Right atrium auricular region (tissue), 2 donors: ENCODE measurements around the gene C8A. TPM values are rescaled to one million over a fixed set of nuclear protein-coding genes. Genes with fewer than 3 reads are reported as not detected.

Experiments
- DNase-seq: peaks from one replicate; pipeline ENCODE4 v3.0.0-alpha.2; 2019; ENCODE audit warnings: low spot score
- H3K27ac ChIP-seq, 2 donors: fragments of 200-600 bp; sonication (generic); 1 replicate in 1 of 2; 2 replicates in 1 of 2; pipeline ENCODE4 v1.5.1; 2016 to 2019
- H3K27me3 ChIP-seq, 2 donors: fragments of 200-600 bp; sonication (generic); one replicate each; pipeline versions ENCODE4 v1.5.1 to v1.6.0; 2017 to 2019
- H3K36me3 ChIP-seq: fragments of 200-600 bp; sonication (generic); one replicate; pipeline ENCODE4 v1.5.1; 2016
- H3K4me1 ChIP-seq, 2 donors: fragments of 200-600 bp; sonication (generic); one replicate each; pipeline versions ENCODE4 v1.5.1 to v1.6.0; 2017 to 2019
- H3K4me3 ChIP-seq, 2 donors: fragments of 200-600 bp; sonication (generic); 1 replicate in 1 of 2; 2 replicates in 1 of 2; pipeline ENCODE4 v1.5.1; 2017 to 2019; ENCODE audit warnings: mild to moderate bottlenecking in 1 of 2, moderate library complexity in 1 of 2
- H3K9me3 ChIP-seq, 2 donors: fragments of 200-600 bp; sonication (generic); one replicate each; pipeline ENCODE4 v1.5.1; 2019
- total RNA-seq, 2 donors: library from RNA; depleted of rRNA; stranded (reverse); fragments of >200 nt; gene quantifications; one replicate each; pipeline ENCODE4 v1.1.0, GENCODE V29; 2016
- TF ChIP-seq, protein P1 (sequence below), 2 donors: fragments of 200-600 bp; sonication (generic); IDR thresholded peaks; one replicate each; pipeline ENCODE4 v1.5.1; 2019; ENCODE audit warnings: antibody characterized with exemption in 2 of 2

Gene C8A
- total RNA-seq, 2 donors from 2014 or later, result not detected

DNA sequence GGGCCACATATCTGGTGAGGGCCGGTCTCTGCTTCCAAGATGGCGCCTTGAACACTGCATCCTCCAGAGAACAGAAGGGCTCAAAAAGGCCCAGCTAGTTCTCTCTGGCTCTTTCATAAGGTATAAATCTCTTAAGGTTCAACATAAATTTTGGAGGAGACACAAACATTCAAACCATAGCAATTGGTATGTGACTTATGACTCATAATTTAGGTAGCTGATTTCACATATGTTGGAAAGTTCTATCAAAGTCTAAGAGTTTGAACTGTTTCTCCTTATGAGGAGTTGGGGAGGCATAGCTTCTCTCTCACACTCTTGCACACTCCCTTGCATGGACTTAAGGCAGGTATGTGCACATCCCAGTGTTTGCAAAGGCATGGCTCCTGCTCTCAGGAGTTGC is 30.3 kb upstream of the C8A start:
- H3K9me3 ChIP-seq, result no peaks in the 10 kb centered on the region
- no peak for DNase-seq
- H3K36me3 ChIP-seq, result no peaks in the 10 kb centered on the region
- H3K4me3 ChIP-seq, result no peak overlapping the region
- peaks cover 0 to 15% of the 10 kb centered on the region in 2 donors for H3K4me1 ChIP-seq
- no peak overlapping the region for H3K27ac ChIP-seq
- TF ChIP-seq, protein P1, sequence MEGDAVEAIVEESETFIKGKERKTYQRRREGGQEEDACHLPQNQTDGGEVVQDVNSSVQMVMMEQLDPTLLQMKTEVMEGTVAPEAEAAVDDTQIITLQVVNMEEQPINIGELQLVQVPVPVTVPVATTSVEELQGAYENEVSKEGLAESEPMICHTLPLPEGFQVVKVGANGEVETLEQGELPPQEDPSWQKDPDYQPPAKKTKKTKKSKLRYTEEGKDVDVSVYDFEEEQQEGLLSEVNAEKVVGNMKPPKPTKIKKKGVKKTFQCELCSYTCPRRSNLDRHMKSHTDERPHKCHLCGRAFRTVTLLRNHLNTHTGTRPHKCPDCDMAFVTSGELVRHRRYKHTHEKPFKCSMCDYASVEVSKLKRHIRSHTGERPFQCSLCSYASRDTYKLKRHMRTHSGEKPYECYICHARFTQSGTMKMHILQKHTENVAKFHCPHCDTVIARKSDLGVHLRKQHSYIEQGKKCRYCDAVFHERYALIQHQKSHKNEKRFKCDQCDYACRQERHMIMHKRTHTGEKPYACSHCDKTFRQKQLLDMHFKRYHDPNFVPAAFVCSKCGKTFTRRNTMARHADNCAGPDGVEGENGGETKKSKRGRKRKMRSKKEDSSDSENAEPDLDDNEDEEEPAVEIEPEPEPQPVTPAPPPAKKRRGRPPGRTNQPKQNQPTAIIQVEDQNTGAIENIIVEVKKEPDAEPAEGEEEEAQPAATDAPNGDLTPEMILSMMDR (IDR thresholded peaks at IDR 0.05), result no peak
- no peaks in the 10 kb centered on the region for H3K27me3 ChIP-seq

DNA sequence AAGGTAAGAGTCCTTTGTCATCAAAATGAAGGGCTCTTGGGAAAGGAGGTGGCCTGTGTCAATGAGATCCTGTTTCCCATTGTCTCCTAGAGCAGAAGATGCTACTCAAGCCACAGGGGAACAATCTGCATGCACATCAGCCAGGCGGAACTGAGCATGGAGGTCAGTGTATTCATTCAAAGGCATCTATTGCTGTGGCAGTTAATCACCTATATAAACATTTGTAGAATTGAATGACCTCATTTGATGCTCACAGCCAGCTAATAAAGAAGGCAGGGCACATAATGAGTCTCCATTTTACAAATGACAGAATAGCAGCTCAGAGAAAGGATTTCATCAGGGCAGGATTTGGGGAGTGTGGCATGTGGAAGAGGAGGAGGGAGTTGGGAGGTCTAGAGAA is 29.7 kb upstream of the C8A start:
- Histone ChIP-seq H3K9me3 (no peaks in the 10 kb centered on the region), H3K4me3 (no peak overlapping the region), H3K36me3 (no peaks in the 10 kb centered on the region), H3K27ac (no peak overlapping the region), H3K27me3 (no peaks in the 10 kb centered on the region), H3K4me1 (peaks cover 0 to 10% of the 10 kb centered on the region in 2 donors)
- no peak for DNase-seq
- TF ChIP-seq, protein P1 (IDR thresholded peaks at IDR 0.05), result no peak

- TF ChIP-seq, protein P1 (IDR thresholded peaks at IDR 0.05), result no peak
- Histone ChIP-seq H3K27ac (no peak overlapping the region), H3K9me3 (no peaks in the 10 kb centered on the region), H3K27me3 (no peaks in the 10 kb centered on the region), H3K4me1 (peaks cover 0 to 10% of the 10 kb centered on the region in 2 donors), H3K36me3 (no peaks in the 10 kb centered on the region), H3K4me3 (no peak overlapping the region)
- DNase-seq, result no peak
Measured at GRCh38 chr1:56825436-56825835, 29.2 kb upstream of the C8A start.

DNA sequence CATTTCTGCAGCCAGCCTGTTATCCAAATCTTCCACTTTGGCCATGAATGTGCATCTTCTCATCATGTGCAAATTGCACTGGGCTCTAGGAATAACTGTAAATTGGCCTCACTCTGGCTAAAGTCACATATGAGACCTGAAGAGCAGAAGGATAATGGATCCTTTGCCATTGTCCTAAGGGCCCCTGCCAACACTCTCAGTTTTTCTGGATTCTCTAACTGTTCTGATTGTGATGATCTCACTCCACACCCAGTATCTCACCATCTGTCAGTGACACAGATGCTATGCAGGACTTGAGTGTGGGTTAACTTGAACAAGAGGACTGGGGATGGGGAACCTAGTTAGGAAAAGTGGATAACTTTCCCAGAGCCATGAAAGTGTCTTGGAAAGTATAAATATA is 26.9 kb upstream of the C8A start:
- no peak overlapping the region for H3K27ac ChIP-seq
- DNase-seq, result no peak
- no peaks in the 10 kb centered on the region for H3K27me3 ChIP-seq
- H3K36me3 ChIP-seq, result no peaks in the 10 kb centered on the region
- no peak overlapping the region for H3K4me3 ChIP-seq
- H3K4me1 ChIP-seq, result peaks cover 0 to 3% of the 10 kb centered on the region in 2 donors
- TF ChIP-seq, protein P1 (IDR thresholded peaks at IDR 0.05), result no peak
- H3K9me3 ChIP-seq, result no peaks in the 10 kb centered on the region

GRCh38 chr1:56830052-56830451 is 24.5 kb upstream of the C8A start:
- Histone ChIP-seq H3K4me1 (peaks cover 0 to 3% of the 10 kb centered on the region in 2 donors), H3K4me3 (no peak overlapping the region), H3K9me3 (no peaks in the 10 kb centered on the region), H3K27me3 (no peaks in the 10 kb centered on the region), H3K27ac (no peak overlapping the region), H3K36me3 (no peaks in the 10 kb centered on the region)
- no peak for DNase-seq
- TF ChIP-seq, protein P1 (IDR thresholded peaks at IDR 0.05), result no peak
